ENCODE data around the gene ZFPL1. TPM values are rescaled to one million over a fixed set of nuclear protein-coding genes. Genes with fewer than 3 reads are reported as not detected.

Gene ZFPL1
- total and polyA plus RNA-seq, 4 donors, result 12.3 to 19.2 (median 16.3) TPM

- peaks cover 26 to 66% (median 55%) of the 10 kb centered on the region in 4 donors for H3K4me1 ChIP-seq (ENCODE audit: control insufficient read depth in 4 of 4, insufficient read depth in 4 of 4, low read length in 3 of 4)
Observed at GRCh38 chr11:65112546-65113360, 28.7 kb downstream of the ZFPL1 start.

DNA sequence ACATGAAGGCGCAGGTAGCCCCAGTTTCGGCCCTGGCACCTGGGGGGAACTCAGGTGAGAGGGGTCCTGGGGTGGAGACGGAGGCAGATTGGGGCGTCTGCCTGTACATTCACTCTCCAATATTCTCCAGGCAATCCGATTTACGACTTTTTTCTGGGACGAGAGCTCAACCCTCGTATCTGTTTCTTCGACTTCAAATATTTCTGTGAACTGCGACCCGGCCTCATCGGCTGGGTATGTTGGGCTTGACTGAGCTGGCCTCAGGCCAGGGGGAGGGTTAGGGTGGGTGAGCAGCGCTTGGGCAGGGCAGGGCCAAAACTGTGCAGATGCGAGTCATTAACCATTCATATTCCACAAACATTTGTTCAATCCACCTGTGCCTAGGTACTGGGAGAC, 29.3 kb downstream of the ZFPL1 start:
- Histone ChIP-seq H3K4me3 (ENCODE audit: low read depth in 1 of 3, low read length in 3 of 3) (peak overlapping the region in 1 of 3 donors; percentile 55), H3K27ac (ENCODE audit: low read depth in 1 of 2, low read length in 2 of 2) (peak overlapping the region; percentile 83 to 87), H3K9ac (ENCODE audit: low read depth in 1 of 2, low read length in 2 of 2) (peak overlapping the region in 1 of 2 donors; percentile 46), H3K9me3 (ENCODE audit: control insufficient read depth in 4 of 4, low read length in 3 of 4) (no peaks in the 10 kb centered on the region), H3K36me3 (ENCODE audit: control insufficient read depth in 4 of 4, insufficient read depth in 3 of 4, low read depth in 1 of 4, low read length in 3 of 4) (peaks cover 0 to 10% (median 7%) of the 10 kb centered on the region in 4 donors), H3K4me1 (ENCODE audit: control insufficient read depth in 4 of 4, insufficient read depth in 4 of 4, low read length in 3 of 4) (peaks cover 26 to 69% (median 55%) of the 10 kb centered on the region in 4 donors), H3K27me3 (ENCODE audit: control insufficient read depth in 4 of 4, insufficient read depth in 4 of 4, low read length in 3 of 4) (no peaks in the 10 kb centered on the region)
- DNase-seq (ENCODE audit: low spot score), result peak; percentile 57
- 20% methylated on average over 14 of the region's 14 CpGs for WGBS
- TF ChIP-seq RAD21 (IDR thresholded peaks at IDR 0.05), result no peak
- no peak for TF ChIP-seq HNF4G (IDR thresholded peaks at IDR 0.05)
- no peak for TF ChIP-seq MAX (IDR thresholded peaks at IDR 0.05)
- TF ChIP-seq REST (IDR thresholded peaks at IDR 0.05), result no peak
- TF ChIP-seq RXRA (IDR thresholded peaks at IDR 0.05), result no peak
- TF ChIP-seq, protein P1, sequence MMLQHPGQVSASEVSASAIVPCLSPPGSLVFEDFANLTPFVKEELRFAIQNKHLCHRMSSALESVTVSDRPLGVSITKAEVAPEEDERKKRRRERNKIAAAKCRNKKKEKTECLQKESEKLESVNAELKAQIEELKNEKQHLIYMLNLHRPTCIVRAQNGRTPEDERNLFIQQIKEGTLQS (IDR thresholded peaks at IDR 0.05), result no peak
- TF ChIP-seq EGR1 (IDR thresholded peaks at IDR 0.05; ENCODE audit: low read depth in 2 of 2), result no peak
- TF ChIP-seq YY1 (IDR thresholded peaks at IDR 0.05), result no peak

More at GRCh38 chr11:65112546-65113360, 28.7 kb downstream of the ZFPL1 start:
- H3K36me3 ChIP-seq (ENCODE audit: control insufficient read depth in 4 of 4, insufficient read depth in 3 of 4, low read depth in 1 of 4, low read length in 3 of 4), result peaks cover 0 to 10% (median 10%) of the 10 kb centered on the region in 4 donors
- H3K27me3 ChIP-seq (ENCODE audit: control insufficient read depth in 4 of 4, insufficient read depth in 4 of 4, low read length in 3 of 4), result no peaks in the 10 kb centered on the region
- DNase-seq (ENCODE audit: low spot score), result peak; percentile 84
- peak overlapping the region; percentile 23 to 71 (median 55) for H3K4me3 ChIP-seq (ENCODE audit: low read depth in 1 of 3, low read length in 3 of 3)
- no peaks in the 10 kb centered on the region for H3K9me3 ChIP-seq (ENCODE audit: control insufficient read depth in 4 of 4, low read length in 3 of 4)
- H3K9ac ChIP-seq (ENCODE audit: low read depth in 1 of 2, low read length in 2 of 2), result peak overlapping the region; percentile 31 to 62
- H3K27ac ChIP-seq (ENCODE audit: low read depth in 1 of 2, low read length in 2 of 2), result peak overlapping the region; percentile 83 to 87
- WGBS, result 4% methylated on average over 57 of the region's 57 CpGs
- TF ChIP-seq, protein P2, sequence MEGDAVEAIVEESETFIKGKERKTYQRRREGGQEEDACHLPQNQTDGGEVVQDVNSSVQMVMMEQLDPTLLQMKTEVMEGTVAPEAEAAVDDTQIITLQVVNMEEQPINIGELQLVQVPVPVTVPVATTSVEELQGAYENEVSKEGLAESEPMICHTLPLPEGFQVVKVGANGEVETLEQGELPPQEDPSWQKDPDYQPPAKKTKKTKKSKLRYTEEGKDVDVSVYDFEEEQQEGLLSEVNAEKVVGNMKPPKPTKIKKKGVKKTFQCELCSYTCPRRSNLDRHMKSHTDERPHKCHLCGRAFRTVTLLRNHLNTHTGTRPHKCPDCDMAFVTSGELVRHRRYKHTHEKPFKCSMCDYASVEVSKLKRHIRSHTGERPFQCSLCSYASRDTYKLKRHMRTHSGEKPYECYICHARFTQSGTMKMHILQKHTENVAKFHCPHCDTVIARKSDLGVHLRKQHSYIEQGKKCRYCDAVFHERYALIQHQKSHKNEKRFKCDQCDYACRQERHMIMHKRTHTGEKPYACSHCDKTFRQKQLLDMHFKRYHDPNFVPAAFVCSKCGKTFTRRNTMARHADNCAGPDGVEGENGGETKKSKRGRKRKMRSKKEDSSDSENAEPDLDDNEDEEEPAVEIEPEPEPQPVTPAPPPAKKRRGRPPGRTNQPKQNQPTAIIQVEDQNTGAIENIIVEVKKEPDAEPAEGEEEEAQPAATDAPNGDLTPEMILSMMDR (IDR thresholded peaks at IDR 0.05; ENCODE audit: low read depth, low read length, missing input control), result peak; percentile 64
- TF ChIP-seq HNF4G (IDR thresholded peaks at IDR 0.05), result no peak
- TF ChIP-seq RAD21 (IDR thresholded peaks at IDR 0.05), result peak; percentile 29 to 62
